Stimulated activated CD4-positive, alpha-beta T cell treated with anti-CD3 and anti-CD28 coated beads, Interleukin-12 subunit alpha, Interleukin-12 subunit beta, amount 100 ng/mL, for 4 hours (primary cell): ENCODE results near the gene COMMD7.

Experiments
- DNase-seq: peaks from one replicate; pipeline ENCODE4 v3.0.0-alpha.2; 2020

Gene COMMD7

GRCh38 chr20:32743237-32744112, at the start of gene COMMD7:
Gene COMMD7 (minus strand): TSS chr20:32743467. CDS start chr20:32743391, 76 bp downstream.
- DNase-seq: peak; percentile 63

- no peak for DNase-seq
Observed at GRCh38 chr20:32792731-32793458, 49.6 kb upstream of the COMMD7 start.

GRCh38 chr20:32792316-32792715, 49.0 kb upstream of the COMMD7 start:
- no peak for DNase-seq

- no peak for DNase-seq
Observed at GRCh38 chr20:32790751-32791057, 47.4 kb upstream of the COMMD7 start.

- DNase-seq: peak; percentile 62
Observed at GRCh38 chr20:32789896-32790750, 46.9 kb upstream of the COMMD7 start.

GRCh38 chr20:32787168-32787567, 43.9 kb upstream of the COMMD7 start:
- DNase-seq: no peak

GRCh38 chr20:32786059-32786760, 42.9 kb upstream of the COMMD7 start:
- DNase-seq: no peak

- no peak for DNase-seq
Observed at GRCh38 chr20:32784369-32785080, 41.3 kb upstream of the COMMD7 start.

- no peak for DNase-seq
Observed at GRCh38 chr20:32780749-32781655, 37.7 kb upstream of the COMMD7 start.

- DNase-seq: no peak
Observed at GRCh38 chr20:32780278-32780677, 37.0 kb upstream of the COMMD7 start.

GRCh38 chr20:32779500-32780211, 36.4 kb upstream of the COMMD7 start:
- DNase-seq: no peak

GRCh38 chr20:32777177-32777956, 34.1 kb upstream of the COMMD7 start:
- DNase-seq: no peak

- DNase-seq: no peak
Observed at GRCh38 chr20:32775336-32775991, 32.2 kb upstream of the COMMD7 start.

GRCh38 chr20:32773855-32774254, 30.6 kb upstream of the COMMD7 start:
- DNase-seq: no peak

GRCh38 chr20:32773223-32773622, 30.0 kb upstream of the COMMD7 start:
- DNase-seq: no peak

- DNase-seq: no peak
Observed at GRCh38 chr20:32772046-32772445, 28.8 kb upstream of the COMMD7 start.

GRCh38 chr20:32767418-32768198, 24.3 kb upstream of the COMMD7 start:
- no peak for DNase-seq
